Astrocyte (in vitro differentiated cells and primary cell): ENCODE data around the gene SMARCB1. TPM values are rescaled to one million over a fixed set of nuclear protein-coding genes. Genes with fewer than 3 reads are reported as not detected.
"Not testable (repeated sequence)": the region's sequence is repeated elsewhere in the genome, so short reads cannot be mapped to it uniquely, and the experiment has no call there.

Experiments
- DNase-seq: peaks from one replicate; pipeline ENCODE4 v3.0.0-alpha.2; 2010; ENCODE audit warnings: low read depth
- FAIRE-seq: peaks from 2 replicates; lab custom pipeline; 2011; peaks lifted over from hg19 to GRCh38; lab: Jason Lieb, UNC
- H2AFZ ChIP-seq: 2 replicates; pipeline ENCODE4 v1.6.0; 2012; ENCODE audit warnings: low read depth, low read length, inconsistent platforms
- H3K27ac ChIP-seq: 2 replicates; pipeline ENCODE4 v1.5.1; 2011; ENCODE audit warnings: low read depth, low read length, inconsistent platforms
- H3K27me3 ChIP-seq: 2 replicates; pipeline ENCODE4 v1.6.0; 2011; ENCODE audit warnings: low read length, inconsistent platforms; ENCODE audit not compliant: insufficient read depth
- H3K36me3 ChIP-seq: 2 replicates; pipeline ENCODE4 v1.5.1; 2011; ENCODE audit warnings: low read length, inconsistent platforms; ENCODE audit not compliant: insufficient read depth
- H3K4me1 ChIP-seq: 2 replicates; pipeline ENCODE4 v1.5.1; 2011; ENCODE audit warnings: low read length, inconsistent platforms; ENCODE audit not compliant: insufficient read depth
- H3K4me2 ChIP-seq: 2 replicates; pipeline ENCODE4 v1.6.0; 2012; ENCODE audit warnings: low read length, inconsistent platforms
- H3K4me3 ChIP-seq: 2 replicates; pipeline ENCODE4 v1.5.1; 2011; ENCODE audit warnings: low read depth, mild to moderate bottlenecking, low read length, inconsistent platforms; ENCODE audit not compliant: insufficient read depth
- H3K79me2 ChIP-seq: 2 replicates; pipeline ENCODE4 v1.6.0; 2012; ENCODE audit warnings: mild to moderate bottlenecking, low read length, inconsistent platforms; ENCODE audit not compliant: insufficient read depth
- H3K9ac ChIP-seq: 2 replicates; pipeline ENCODE4 v1.6.0; 2012; ENCODE audit warnings: mild to moderate bottlenecking, low read length, inconsistent platforms
- H3K9me3 ChIP-seq: 2 replicates; pipeline ENCODE4 v1.5.1; 2012; ENCODE audit warnings: low read depth, mild to moderate bottlenecking, low read length, inconsistent platforms; ENCODE audit not compliant: insufficient read depth
- H4K20me1 ChIP-seq: 2 replicates; pipeline ENCODE4 v1.6.0; 2012; ENCODE audit warnings: low read length, inconsistent platforms; ENCODE audit not compliant: insufficient read depth
- H3K27ac Mint-ChIP-seq: one replicate; pipeline ENCODE4 v1.8.0; 2021; ENCODE audit warnings: mild to moderate bottlenecking, mixed read lengths; ENCODE audit not compliant: unreplicated experiment
- H3K27me3 Mint-ChIP-seq: one replicate; pipeline ENCODE4 v1.8.0; 2021; ENCODE audit warnings: low read depth, mixed read lengths; ENCODE audit not compliant: unreplicated experiment
- H3K36me3 Mint-ChIP-seq: one replicate; pipeline ENCODE4 v1.8.0; 2021; ENCODE audit warnings: low read depth, mixed read lengths; ENCODE audit not compliant: unreplicated experiment
- H3K4me1 Mint-ChIP-seq: one replicate; pipeline ENCODE4 v1.8.0; 2021; ENCODE audit warnings: low read depth, mixed read lengths; ENCODE audit not compliant: unreplicated experiment
- H3K4me3 Mint-ChIP-seq: one replicate; pipeline ENCODE4 v1.8.0; 2021; ENCODE audit warnings: mild to moderate bottlenecking, moderate library complexity, mixed read lengths; ENCODE audit not compliant: unreplicated experiment
- H3K9me3 Mint-ChIP-seq: one replicate; pipeline ENCODE4 v1.8.0; 2021; ENCODE audit warnings: mild to moderate bottlenecking, mixed read lengths; ENCODE audit not compliant: unreplicated experiment
- EZH2 ChIP-seq: IDR thresholded peaks from 2 replicates; pipeline ENCODE4 v1.6.1; 2012; ENCODE audit warnings: mild to moderate bottlenecking, low read length, inconsistent platforms; ENCODE audit not compliant: insufficient read depth
- total RNA-seq: library from RNA; stranded (reverse); gene quantifications from 2 replicates; pipeline ENCODE4 v1.2.1, GENCODE V29; 2021
- TF ChIP-seq, protein P1 (sequence below): IDR thresholded peaks from 2 replicates; pipeline ENCODE4 v1.5.1; 2011; ENCODE audit warnings: low read depth, mild to moderate bottlenecking, inconsistent platforms, low read length, moderate library complexity; ENCODE audit not compliant: insufficient read depth

The SMARCB1 gene
- total RNA-seq, 1 donor from 2014 or later = 91.3 TPM

DNA sequence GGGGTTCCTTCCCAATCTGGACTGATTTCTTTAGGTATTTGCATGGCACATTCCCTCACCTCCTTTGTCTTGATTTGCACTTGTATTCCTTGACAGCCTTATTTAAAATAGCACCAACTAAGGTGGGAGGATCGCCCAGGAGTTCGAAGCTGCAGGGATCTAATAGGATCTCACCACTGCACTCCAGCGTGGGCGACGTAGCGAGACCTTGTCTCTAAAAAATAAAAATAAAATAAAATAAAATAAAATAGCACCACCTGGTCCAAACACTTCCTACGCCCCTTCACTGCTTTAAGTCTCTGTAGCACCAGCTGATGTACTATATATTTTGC lies 71.7 kb downstream of the SMARCB1 start:
- Histone ChIP-seq H3K4me1 (peaks cover 16% of the 10 kb centered on the region), H4K20me1 (no peaks in the 10 kb centered on the region), H3K4me3 (peak overlapping the region; percentile 75), H3K27me3 (no peaks in the 10 kb centered on the region), H3K9ac (peak overlapping the region; percentile 72), H3K9me3 (no peaks in the 10 kb centered on the region), H3K36me3 (no peaks in the 10 kb centered on the region), H2AFZ (peak overlapping the region; percentile 83), H3K79me2 (no peaks in the 10 kb centered on the region), H3K27ac (no peak overlapping the region), H3K4me2 (peak overlapping the region; percentile 92)
- TF ChIP-seq, protein P1, sequence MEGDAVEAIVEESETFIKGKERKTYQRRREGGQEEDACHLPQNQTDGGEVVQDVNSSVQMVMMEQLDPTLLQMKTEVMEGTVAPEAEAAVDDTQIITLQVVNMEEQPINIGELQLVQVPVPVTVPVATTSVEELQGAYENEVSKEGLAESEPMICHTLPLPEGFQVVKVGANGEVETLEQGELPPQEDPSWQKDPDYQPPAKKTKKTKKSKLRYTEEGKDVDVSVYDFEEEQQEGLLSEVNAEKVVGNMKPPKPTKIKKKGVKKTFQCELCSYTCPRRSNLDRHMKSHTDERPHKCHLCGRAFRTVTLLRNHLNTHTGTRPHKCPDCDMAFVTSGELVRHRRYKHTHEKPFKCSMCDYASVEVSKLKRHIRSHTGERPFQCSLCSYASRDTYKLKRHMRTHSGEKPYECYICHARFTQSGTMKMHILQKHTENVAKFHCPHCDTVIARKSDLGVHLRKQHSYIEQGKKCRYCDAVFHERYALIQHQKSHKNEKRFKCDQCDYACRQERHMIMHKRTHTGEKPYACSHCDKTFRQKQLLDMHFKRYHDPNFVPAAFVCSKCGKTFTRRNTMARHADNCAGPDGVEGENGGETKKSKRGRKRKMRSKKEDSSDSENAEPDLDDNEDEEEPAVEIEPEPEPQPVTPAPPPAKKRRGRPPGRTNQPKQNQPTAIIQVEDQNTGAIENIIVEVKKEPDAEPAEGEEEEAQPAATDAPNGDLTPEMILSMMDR = no peak
- no peak for TF ChIP-seq EZH2
- peaks cover 7% of the 10 kb centered on the region for H3K4me1 Mint-ChIP-seq
- FAIRE-seq = no peak
- DNase-seq = no peak
- peak overlapping the region; percentile 41 for H3K27ac Mint-ChIP-seq
- H3K36me3 Mint-ChIP-seq = peaks cover 3% of the 10 kb centered on the region
- peak overlapping the region; percentile 92 for H3K4me3 Mint-ChIP-seq
- H3K27me3 Mint-ChIP-seq = no peaks in the 10 kb centered on the region
- H3K9me3 Mint-ChIP-seq = no peaks in the 10 kb centered on the region

DNA sequence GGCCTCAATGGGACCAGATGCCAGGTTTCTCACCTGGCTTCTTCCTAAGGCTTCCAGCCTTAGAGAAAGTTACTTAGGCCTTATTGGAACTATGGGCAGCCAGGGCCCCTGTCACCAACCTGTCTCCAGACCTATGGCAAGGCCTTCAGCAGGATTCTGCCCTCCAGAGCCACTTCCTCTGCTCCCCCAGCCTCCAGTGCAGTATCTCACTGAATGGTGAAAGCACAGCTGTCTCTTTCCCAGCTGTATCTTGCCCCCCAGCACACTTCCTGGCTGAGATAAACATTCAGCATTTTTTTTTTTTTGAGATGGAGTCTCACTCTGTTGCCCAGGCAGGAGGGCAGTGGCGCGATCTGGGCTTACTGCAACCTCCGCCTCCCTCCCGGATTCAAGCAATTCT lies 72.4 kb downstream of the SMARCB1 start:
- H2AFZ ChIP-seq = no peak overlapping the region
- H3K27me3 ChIP-seq = no peaks in the 10 kb centered on the region
- no peak for DNase-seq
- no peak for FAIRE-seq
- TF ChIP-seq, protein P1 = no peak
- no peak for TF ChIP-seq EZH2
- no peak overlapping the region for H3K27ac ChIP-seq
- H3K4me3 ChIP-seq = no peak overlapping the region
- Mint-ChIP-seq H3K36me3 (peaks cover 4% of the 10 kb centered on the region), H3K27ac (no peak overlapping the region), H3K4me3 (peak overlapping the region; percentile 92), H3K27me3 (no peaks in the 10 kb centered on the region), H3K4me1 (peaks cover 7% of the 10 kb centered on the region), H3K9me3 (no peaks in the 10 kb centered on the region)
- no peaks in the 10 kb centered on the region for H3K36me3 ChIP-seq
- H3K4me1 ChIP-seq = peaks cover 16% of the 10 kb centered on the region
- H3K79me2 ChIP-seq = no peaks in the 10 kb centered on the region
- no peak overlapping the region for H3K9ac ChIP-seq
- no peak overlapping the region for H3K4me2 ChIP-seq
- no peaks in the 10 kb centered on the region for H3K9me3 ChIP-seq
- no peaks in the 10 kb centered on the region for H4K20me1 ChIP-seq

GRCh38 chr22:23860187-23860586 lies 73.4 kb downstream of the SMARCB1 start:
- not testable (repeated sequence) for H3K4me3 ChIP-seq, H4K20me1 ChIP-seq, H2AFZ ChIP-seq, H3K4me2 ChIP-seq, H3K27ac Mint-ChIP-seq, DNase-seq, H3K36me3 ChIP-seq, H3K9me3 ChIP-seq, H3K9me3 Mint-ChIP-seq, H3K79me2 ChIP-seq, H3K4me1 Mint-ChIP-seq, H3K27me3 ChIP-seq, H3K9ac ChIP-seq, FAIRE-seq, H3K36me3 Mint-ChIP-seq, H3K4me3 Mint-ChIP-seq, H3K27me3 Mint-ChIP-seq, H3K27ac ChIP-seq
- peaks cover 16% of the 10 kb centered on the region for H3K4me1 ChIP-seq
